Neural progenitor cell (in vitro differentiated cells): ENCODE results near the gene ZNF699.

Source experiments
- EZH2phosphoT487 ChIP-seq: fragments of 200-600 bp; sonication (generic); IDR thresholded peaks from 2 replicates; pipeline ENCODE4 v1.6.1; 2017; ENCODE audit warnings: antibody characterized with exemption
- TF ChIP-seq, protein P1 (sequence below): fragments of 200-600 bp; sonication (generic); IDR thresholded peaks from 2 replicates; pipeline ENCODE4 v1.5.1; 2017; ENCODE audit warnings: antibody characterized with exemption, mild to moderate bottlenecking

DNA sequence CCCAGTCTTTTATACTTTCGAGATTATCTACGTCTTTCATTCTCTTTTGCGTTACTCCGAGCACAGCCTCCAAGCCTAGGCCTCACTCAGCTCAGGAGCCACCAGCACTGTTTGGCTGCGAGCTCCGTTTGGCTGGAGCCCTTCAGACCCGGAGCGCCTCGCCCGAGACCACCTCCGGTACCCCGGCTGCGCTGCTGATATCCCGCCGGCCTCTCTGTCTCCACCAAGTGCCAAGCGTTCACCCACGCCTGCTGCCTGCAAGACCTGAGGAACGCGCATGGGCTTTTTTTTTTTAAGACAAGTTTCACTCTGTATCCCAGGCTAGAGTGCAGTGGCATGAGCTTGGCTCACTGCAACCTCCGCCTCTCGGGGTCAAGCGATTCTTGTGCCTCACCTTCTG, 39.0 kb upstream of the ZNF699 start:
- TF ChIP-seq, protein P1, sequence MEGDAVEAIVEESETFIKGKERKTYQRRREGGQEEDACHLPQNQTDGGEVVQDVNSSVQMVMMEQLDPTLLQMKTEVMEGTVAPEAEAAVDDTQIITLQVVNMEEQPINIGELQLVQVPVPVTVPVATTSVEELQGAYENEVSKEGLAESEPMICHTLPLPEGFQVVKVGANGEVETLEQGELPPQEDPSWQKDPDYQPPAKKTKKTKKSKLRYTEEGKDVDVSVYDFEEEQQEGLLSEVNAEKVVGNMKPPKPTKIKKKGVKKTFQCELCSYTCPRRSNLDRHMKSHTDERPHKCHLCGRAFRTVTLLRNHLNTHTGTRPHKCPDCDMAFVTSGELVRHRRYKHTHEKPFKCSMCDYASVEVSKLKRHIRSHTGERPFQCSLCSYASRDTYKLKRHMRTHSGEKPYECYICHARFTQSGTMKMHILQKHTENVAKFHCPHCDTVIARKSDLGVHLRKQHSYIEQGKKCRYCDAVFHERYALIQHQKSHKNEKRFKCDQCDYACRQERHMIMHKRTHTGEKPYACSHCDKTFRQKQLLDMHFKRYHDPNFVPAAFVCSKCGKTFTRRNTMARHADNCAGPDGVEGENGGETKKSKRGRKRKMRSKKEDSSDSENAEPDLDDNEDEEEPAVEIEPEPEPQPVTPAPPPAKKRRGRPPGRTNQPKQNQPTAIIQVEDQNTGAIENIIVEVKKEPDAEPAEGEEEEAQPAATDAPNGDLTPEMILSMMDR, result no peak
- TF ChIP-seq EZH2phosphoT487, result no peak
